Fibroblast of skin of abdomen (primary cell): ENCODE measurements around the gene VSTM2B.

Experiments used
- DNase-seq: peaks from one replicate; pipeline ENCODE4 v3.0.0-alpha.2; 2013

VSTM2B gene

DNA sequence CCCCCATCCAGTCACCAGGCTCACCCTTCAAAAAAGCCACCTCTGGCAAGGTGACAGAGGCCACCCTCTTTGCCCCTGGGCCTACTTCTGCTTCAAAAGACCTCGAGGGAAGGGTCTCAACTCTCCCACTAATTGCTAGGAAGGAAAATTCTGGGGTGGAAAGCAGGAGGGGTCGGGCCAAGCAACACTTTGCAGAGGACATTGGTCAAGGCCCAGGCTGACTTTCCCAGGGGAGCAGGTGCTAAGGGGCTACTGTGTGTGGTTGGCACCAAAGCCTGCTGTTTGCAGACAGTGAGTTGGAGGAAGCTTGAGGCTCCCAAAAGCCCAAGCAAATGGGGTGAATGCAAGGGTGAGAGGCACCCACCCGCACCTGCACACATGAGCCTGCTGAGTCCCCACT lies 28.6 kb upstream of the VSTM2B start:
- no peak for DNase-seq

DNA sequence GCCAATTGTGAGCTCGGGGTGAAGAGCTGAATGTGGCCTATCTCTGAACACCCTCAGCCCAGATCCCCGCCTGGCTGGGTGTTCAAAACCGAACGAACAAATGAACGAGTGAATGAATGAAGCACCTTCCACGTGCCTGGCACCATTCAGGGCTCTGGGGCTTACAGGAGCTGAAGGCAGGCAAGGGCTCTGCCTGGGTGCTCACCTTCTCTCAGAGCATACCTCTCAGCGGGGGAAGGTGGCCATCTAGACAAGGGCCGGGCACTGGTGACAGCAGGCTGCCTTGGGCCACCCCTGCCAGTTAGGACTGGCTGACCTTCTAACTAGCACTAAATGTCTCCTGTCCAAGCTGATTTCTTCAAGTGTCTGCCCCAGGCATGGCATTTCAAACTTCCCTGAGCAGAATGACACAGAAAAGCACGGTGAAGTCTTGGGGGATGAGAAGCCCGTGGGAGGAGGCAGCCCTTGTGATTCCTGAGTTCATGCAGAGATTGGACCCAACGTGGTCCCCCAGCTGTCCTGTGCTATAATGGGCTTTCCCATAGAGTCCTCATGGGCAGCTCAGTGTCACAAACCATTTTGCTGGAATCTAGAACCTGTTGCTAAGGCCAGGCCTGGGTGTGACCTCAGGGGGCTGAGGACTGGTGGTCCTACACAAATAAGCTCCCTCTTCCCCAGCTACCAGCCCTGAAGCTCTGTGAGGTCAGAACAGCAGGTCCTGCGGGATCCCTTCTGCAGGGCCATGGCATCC lies 27.9 kb upstream of the VSTM2B start:
- DNase-seq = no peak

DNA sequence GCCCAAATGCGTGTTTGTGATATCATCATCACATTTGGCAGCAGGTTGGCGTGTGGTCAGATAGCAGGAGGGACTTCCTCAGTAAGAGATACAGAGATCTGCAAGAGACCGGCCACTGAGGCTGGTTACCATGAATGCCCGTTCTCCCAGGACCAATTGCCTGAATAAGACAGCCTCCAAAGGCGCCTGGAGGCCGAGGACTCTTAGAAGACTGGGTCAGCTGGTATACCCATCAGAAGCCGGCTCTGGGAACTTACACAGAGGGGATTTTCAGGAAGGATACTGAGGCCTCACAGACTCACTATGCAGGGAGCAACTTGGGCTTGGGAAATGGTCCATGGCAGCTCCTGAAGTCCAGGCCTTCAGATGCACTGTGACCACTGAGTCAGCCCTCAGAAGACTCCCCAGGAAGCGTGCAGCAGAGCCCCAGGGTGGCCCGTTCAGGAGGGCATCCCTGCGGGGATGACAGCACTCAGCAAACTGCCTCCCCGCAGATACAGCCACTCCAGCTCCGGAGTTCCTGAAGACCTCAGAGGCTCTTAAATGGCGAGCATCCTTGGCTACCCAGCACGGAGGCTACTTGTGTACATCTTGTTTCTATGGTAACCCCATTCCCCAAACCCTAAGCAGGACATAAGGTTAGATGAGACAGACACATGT lies 26.4 kb upstream of the VSTM2B start:
- DNase-seq = no peak

DNA sequence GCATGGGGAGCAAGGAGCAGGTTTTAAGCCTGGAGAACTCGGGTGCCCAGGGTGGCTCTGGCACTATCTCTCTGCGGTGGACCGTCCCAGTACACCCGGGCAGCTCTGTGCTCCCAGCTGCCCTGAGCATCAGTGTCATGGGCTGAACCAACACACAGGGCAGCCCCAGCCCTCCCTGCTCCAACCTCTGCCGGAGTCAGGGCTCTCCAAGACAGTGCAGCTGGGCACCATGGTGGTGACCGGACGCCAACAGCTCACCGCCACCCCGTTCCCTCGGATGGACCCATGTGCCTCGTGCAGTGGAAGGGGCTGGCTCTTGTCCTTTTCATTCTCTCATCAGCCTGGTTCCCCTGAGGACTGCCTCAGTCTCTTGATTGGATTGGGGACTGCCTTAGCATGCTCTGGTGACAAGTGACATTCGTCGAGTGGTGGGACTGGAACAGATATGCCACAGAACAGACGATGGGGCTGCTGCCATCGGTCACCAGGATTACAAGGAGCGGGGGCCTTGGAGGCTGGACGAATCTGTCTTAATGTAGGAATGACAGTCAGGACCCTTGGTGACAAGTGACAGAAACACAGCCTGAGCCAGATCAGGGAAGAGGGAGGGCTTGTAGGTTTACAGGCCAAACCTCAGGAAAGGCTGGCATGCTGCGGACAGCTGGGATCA lies 25.7 kb upstream of the VSTM2B start:
- DNase-seq = no peak

DNA sequence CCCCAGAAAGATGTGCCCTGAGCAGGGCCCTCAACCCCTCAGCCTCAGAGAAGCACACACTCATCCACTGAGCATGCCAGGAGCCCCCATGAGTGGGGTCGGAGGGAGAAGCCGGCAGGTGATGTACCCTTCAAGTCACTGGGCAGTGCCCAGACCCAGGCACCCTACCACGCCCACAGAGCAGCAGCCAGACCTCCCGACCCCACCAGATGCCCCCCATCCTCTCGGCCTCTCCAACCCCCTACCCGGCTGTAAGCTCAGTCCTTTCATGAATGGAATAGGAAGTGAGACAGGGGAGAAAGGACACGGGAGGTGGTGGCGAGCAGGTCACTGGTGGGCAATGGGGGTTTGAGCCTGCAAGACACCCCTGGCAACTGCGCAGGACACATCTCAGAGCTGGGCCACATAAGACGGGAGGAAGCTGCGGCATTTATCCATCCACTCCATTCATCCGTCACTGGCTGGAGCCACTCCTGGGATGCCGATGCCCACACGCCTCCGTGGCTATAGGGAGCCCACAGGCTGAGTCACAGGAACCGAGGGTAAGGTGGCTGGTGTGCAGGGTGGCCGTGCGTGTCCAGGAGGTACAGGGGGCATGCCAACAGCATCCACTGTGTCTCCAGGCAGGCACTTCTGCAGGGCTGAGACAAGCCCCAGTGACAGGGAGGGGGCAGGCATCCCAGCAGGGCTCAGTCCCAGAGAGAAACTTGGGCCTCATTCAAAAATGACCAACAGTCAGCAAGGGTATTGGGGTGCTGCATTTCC lies 23.8 kb upstream of the VSTM2B start:
- DNase-seq = no peak

DNA sequence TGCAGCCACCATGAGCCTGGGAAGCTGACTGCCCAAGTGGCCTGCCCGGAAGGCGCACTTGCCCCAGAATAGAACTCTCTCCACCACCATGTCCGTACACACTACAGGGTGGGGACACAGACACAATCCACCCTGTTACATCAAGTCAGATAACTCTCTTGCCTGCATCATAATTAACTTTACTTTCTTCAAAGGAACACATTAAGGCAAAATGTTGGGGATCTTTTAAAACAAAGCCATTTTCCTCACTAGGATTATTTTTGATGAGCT lies 23.3 kb upstream of the VSTM2B start:
- no peak for DNase-seq

DNA sequence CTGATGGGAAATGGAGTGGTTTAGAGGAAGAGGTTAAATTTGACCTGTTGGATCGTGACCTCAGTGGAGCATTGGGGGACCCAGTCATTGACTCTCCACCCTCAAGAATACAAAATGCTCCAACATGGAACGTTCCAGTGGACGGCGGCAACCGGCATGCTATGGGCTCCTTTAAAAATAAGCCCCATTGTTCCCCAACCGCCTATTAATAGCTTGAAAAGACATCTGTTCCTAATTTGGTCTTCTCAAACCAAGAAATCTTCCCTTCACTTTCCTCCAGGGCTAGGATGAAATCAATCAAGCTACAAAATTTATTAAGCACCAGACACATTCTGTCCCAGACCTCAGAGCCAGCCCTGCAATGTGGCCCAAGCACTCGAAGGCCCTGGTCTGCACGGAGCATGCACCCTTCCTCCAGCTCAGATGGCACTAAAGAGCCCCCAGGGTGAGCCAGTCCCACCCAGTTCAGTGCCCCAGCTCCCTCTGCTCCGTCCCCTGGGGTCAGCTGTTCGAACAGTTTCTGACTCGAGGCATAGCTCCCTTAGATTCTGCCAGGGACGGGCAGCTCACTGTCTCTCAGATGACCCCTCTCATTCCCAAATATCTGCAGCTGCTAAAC lies 22.5 kb upstream of the VSTM2B start:
- no peak for DNase-seq

DNA sequence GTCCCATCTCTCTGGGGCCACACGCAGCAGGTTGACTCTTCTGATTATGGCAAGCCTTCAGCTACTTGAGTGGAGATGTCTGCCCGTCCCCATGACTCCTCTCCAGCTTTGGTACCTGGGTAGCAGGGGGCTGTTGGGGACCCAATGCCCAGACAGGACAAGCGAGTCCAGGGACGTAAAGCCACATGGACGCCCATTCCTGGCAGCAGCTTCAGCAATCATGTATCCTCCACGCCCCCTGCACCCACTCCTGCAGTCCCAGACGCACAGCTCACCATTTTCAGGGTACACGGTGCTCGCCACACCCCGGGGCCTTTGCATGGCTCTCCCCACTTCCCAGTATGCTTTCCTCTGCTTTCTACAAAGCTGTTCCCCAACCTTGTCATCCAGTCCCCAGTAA lies 22.0 kb upstream of the VSTM2B start:
- no peak for DNase-seq

DNA sequence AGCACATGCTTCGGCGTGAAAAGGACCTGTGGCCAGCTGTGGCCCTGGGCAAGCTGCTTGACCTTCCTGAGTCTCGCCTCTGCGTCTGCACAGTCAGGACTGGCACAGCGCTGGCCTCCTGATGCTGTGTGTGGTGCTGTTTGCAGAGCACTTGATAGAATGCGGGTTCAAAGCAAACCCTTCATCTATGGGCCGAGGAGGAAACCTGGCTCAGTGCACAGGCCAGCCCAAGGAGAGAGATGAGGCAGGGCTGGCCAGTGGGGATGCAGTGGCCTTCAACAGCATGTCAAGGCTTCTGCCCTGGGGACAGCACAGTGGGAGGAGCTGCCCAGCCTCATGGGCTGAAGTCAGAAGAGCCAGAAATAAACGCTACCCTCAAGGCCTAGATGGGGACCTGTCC lies 21.3 kb upstream of the VSTM2B start:
- no peak for DNase-seq

DNA sequence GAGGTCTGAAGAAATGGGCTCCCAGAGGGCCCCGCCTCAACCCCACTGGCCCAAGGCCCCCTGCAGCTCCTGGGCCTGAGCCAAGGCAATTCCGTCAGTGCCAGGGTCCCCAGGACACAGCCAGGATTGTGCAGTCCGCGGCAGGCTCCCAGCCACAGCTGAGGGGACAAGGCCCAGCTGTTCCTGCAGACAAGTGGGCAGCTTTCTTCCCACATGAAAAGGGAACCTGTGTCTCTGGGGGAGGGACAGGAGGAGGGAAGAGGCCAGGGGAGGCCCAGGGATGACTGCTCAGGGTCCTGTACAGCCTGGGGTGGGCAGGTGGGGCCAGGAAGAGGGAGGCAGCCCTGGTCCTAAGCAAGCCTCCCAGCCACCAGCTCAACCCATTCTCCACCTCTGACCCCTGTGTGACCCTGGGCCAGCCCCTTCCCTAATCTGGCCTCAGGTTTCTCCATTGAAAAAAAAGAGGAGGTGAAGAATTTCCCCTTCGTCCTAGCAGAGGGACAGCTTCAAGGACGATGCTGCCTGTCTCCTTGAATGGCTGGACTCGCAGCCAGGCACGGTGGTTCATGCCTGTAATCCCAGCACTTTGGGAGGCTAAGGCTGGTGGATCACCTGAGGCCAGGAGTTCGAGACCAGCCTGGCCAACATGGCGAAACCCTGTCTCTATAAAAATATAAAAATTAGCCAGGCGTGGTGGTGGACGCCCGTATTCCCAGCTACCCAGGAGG lies 20.5 kb upstream of the VSTM2B start:
- DNase-seq = no peak

DNA sequence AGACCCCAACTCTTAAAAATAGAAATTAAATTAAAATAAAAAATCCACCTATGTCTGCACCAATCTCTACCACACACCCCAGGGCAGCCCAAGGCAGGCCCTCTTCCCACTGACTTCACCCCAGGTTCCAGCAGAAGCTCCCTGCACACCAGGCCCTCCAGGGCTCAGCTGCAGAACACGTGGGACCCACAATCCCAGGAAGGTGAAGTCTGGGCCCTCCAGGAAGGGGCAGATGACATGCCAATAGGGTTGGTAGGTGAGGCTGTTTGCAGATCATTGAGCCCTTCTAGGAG lies 19.2 kb upstream of the VSTM2B start:
- no peak for DNase-seq

DNA sequence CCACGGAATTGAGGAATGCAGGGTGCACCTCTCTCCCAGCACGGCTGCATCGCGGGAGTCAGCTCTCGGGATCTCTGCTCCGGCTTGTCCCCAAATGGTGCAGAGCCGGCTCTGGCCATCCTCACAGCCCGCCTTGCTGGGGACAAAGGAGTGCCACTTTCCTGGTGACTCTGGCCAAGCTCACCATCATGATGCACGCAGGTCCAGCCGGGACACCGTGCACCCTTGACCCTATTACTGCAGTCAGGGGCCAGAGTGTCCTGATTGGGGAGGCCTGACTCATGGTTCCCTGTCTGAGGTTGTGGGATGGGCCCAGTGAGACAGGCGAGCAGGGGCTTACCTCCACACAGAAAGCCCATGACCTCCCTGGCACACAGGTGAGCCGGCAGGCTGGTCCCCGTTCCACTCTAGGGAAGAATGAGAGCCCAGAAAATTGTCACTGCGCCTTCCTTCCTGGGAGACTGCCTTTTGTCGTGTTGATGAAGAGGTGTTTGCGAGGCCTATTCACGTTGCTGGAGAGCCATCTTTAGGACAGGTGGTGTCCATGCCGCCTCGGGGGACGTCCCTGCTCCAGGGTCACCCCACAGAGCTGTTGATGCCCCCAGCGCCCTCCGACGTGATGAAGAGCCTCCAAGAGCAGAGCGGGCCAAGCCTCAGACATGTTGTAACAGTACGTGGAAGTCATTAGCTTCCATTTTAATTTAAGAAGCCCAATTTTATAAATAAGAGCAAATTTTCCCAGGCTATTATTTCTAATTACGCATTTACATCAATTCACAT lies 18.5 kb upstream of the VSTM2B start:
- no peak for DNase-seq

DNA sequence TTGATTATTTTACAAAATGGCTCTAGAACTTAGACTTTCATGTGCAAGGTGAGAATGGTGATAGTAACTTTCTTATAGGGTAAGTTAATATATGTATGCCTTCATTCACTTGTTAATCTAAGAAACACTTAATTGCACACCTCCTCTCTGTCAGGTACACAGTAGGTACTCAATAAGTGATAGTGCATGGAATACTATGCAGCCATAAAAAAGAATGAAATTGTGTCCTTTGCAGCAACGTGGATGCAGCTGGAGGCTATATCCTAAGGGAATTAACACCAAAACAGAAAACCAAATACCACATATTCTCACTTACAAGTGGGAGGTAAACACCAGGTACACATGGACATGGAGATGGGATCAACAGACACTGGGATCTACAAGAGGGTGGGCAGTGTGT lies 17.6 kb upstream of the VSTM2B start:
- DNase-seq = no peak

DNA sequence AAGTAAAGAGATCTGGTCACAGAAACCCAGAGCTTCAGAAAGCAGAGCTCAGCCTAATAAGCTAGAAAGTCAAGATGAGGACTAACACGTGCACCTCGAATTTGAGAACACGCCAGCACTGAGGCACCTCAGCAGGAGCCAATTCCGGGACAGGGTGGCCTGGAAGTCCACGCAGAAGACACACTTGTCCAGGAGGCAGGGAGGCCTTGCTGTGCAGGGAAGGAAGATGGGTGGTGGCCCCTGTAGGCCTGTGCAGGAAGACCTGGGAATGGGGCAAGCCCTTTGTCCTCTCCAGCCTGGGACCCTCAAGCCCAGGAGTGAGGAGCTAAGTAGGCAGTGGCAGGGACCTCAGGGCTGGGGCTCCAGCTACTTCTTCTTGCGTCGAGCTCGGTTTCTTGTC lies 16.3 kb upstream of the VSTM2B start:
- DNase-seq = no peak

DNA sequence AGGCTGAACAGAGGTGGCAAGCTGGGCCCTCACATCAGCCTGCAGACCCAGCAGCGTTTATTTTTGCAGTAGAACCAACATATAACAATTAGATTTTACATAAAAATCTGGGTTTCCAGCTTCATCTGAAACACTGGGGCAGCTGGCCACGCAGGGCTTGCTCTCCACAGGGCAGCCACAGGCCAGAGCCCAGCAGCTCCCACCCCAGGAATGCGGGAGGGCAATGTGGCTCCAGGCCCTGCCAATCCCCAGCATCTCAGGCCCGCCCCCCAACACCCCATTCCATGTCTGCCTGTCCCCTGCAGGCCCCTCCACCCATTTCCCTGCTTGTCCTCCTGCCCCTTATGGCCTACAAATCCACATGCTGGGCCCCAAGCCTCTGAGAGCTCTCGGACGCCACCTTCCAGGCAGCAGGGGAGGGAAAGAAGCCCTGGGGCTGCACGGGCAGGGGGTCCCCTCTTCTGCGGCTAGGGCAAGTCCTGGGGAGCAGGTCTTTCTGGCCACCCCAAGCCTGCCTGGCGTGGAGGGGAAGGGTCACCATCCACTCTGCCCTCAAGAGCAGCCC lies 15.0 kb upstream of the VSTM2B start:
- DNase-seq = no peak

DNA sequence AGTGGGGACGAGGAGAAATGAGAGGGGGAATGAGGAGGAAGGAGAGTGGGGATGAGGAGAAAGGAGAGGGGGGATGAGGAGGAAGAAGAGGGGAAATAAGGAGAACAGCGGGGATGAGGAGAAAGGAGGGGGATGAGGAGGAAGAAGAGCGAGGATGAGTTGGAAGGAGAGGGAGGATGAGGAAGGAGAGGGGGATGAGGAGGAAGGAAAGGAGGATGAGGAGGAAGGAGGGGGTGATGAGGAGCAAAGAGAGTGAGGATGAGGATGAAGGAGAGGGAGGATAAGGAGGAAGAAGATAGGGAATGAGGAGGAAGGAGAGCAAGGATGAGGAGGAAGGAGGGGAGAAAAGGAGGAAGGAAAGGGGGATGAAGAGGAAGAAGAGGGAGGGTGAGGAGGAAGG lies 14.0 kb upstream of the VSTM2B start:
- DNase-seq = no peak

DNA sequence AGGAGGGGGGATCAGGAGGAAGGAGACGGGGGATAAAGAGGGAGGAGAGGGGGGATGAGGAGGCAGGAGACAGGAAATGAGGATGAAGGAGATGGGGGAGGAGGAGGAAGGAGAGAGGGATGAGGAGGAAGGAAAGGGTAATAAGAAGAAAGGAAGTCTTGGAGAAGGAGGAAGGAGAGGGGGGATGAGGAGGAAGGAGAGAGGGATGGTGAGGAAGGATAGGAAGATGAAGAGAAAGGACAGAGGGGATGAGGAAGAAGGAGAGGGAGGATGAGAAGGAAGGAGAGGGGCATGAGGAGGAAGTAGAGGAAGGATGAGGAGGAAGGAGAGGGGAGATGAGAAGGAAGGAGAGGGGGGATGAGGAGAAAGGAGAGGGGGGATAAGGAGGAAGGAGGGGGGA lies 13.0 kb upstream of the VSTM2B start:
- no peak for DNase-seq

DNA sequence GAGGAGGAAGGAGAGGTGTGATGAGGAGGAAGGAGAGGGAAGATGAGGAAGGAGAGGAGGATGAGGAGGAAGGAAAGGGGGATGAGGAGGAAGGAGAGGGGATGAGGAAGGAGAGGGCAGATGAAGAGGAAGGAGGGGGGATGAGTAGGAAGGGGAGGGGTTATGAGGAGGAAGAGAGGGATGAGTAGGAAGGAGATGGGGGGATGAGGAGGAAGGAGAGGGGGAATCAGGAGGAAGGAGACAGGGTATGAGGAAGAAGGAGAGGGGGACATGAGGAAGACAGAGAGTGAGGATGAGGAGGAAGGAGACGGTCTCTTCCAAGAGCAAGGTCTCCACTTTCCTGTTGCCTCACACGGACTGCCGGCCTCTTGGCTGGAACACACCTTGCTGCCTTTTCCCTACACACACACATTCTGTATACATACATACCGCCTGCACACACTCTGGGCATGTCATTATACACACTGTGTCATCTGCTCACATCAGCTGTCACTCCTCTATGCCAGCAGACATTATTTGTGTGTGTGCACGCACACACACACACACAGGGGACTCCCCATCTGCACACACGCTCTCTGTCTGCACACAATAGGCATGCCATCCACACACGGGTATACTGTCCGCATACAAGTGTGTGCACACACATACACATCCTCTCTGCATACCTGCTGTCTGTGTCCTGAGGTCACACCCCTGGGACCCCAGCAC lies 11.1 kb upstream of the VSTM2B start:
- no peak for DNase-seq

DNA sequence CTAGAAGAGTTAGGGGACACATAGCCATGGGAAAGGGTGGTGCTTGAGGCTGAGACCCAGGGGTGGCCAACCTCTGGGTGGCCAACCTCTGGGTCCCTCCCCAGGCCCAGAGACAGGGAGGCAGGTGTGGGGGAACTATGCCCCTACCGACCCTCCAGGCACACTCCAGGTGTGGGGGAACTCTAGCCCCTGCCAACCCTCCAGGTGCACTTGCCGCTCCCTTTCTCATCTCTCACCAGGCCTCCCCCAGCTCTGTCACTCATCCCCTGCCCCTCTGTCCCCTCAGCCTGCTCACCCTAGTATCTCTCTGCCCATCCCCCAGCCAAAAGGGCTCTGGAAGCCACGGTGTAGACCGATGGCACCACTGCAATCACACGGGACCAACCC lies 10.6 kb upstream of the VSTM2B start:
- no peak for DNase-seq

DNA sequence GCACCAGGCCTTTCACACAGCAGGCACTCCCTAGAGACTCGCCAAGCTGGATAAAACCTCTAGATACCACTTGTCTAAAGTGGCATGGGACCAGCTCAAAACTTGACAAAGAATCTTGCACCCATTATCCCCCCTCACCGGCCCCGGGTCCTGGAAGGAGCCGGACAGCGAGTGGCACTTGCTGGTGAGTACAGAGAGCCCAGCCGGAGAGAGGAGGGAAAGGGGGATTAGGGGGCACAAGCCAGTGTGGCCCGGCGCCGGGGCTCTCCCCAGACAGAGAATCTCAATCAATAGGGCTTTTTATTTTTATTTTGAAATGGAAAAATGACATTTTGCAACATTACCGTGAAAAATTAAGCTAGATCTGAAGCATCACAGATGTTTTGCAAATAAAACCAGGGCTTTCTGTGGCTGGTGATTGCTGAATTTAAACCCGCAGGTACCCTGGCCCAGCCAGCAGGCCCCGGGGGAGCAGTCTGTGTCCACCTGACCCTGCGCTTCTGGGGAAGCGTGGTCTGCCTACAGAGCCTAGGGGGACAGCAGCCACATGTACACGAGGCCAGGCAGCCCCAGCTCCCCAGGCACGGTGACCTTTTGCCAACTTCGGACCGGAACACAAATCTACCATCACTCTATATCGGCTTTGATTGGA lies 10.0 kb upstream of the VSTM2B start:
- no peak for DNase-seq
